ENCODE data around the gene PCDH15. TPM values are rescaled to one million over a fixed set of nuclear protein-coding genes. Genes with fewer than 3 reads are reported as not detected.

The PCDH15 gene
- total and polyA plus RNA-seq, 3 experiments from 2014 or later, result not detected

- no peaks in the 10 kb centered on the region for H3K4me1 Mint-ChIP-seq
- no peak overlapping the region for H3K27ac Mint-ChIP-seq
- no peaks in the 10 kb centered on the region for H3K4me1 ChIP-seq (ENCODE audit: insufficient read depth, low read length)
- H3K36me3 ChIP-seq (ENCODE audit: insufficient read depth, low read length), result no peaks in the 10 kb centered on the region
- DNase-seq, result no peak
- ChIA-PET POLR2A (no interaction called here), CTCF (no interaction called here)
- H3K4me3 Mint-ChIP-seq, result no peak overlapping the region
- no peaks in the 10 kb centered on the region for H3K36me3 Mint-ChIP-seq
- no peak overlapping the region for H3K27ac ChIP-seq (ENCODE audit: low read depth, low read length)
- H3K27me3 ChIP-seq (ENCODE audit: insufficient read depth, low read length, poor library complexity, severe bottlenecking), result no peaks in the 10 kb centered on the region
- no peaks in the 10 kb centered on the region for H3K27me3 Mint-ChIP-seq
- H3K9me3 ChIP-seq (ENCODE audit: low read length), result no peaks in the 10 kb centered on the region
- H3K9me3 Mint-ChIP-seq, result peaks cover 2 to 31% (median 6%) of the 10 kb centered on the region in 5 donors
- H3K4me3 ChIP-seq (ENCODE audit: low read length), result no peak overlapping the region
Observed at GRCh38 chr10:54745436-54745835, 55.6 kb downstream of the PCDH15 start.

- Histone ChIP-seq H3K4me3 (ENCODE audit: low read length) (no peak overlapping the region), H3K9me3 (ENCODE audit: low read length) (no peaks in the 10 kb centered on the region), H3K4me1 (ENCODE audit: insufficient read depth, low read length) (no peaks in the 10 kb centered on the region), H3K36me3 (ENCODE audit: insufficient read depth, low read length) (no peaks in the 10 kb centered on the region), H3K27ac (ENCODE audit: low read depth, low read length) (no peak overlapping the region), H3K27me3 (ENCODE audit: insufficient read depth, low read length, poor library complexity, severe bottlenecking) (no peaks in the 10 kb centered on the region)
- Mint-ChIP-seq H3K9me3 (peaks cover 6 to 45% (median 11%) of the 10 kb centered on the region in 5 donors), H3K27me3 (no peaks in the 10 kb centered on the region), H3K4me3 (no peak overlapping the region), H3K36me3 (no peaks in the 10 kb centered on the region), H3K27ac (no peak overlapping the region), H3K4me1 (no peaks in the 10 kb centered on the region)
- DNase-seq, result no peak
- CTCF ChIA-PET, result no interaction called here
- POLR2A ChIA-PET, result no interaction called here
Observed at GRCh38 chr10:54742416-54742815, 58.6 kb downstream of the PCDH15 start.

GRCh38 chr10:54728511-54728910 lies 72.5 kb downstream of the PCDH15 start:
- Mint-ChIP-seq H3K36me3 (no peaks in the 10 kb centered on the region), H3K27me3 (no peaks in the 10 kb centered on the region), H3K9me3 (peaks cover 14 to 33% (median 16%) of the 10 kb centered on the region in 5 donors), H3K27ac (no peak overlapping the region), H3K4me1 (no peaks in the 10 kb centered on the region), H3K4me3 (no peak overlapping the region)
- no peaks in the 10 kb centered on the region for H3K9me3 ChIP-seq (ENCODE audit: low read length)
- no peaks in the 10 kb centered on the region for H3K36me3 ChIP-seq (ENCODE audit: insufficient read depth, low read length)
- H3K27me3 ChIP-seq (ENCODE audit: insufficient read depth, low read length, poor library complexity, severe bottlenecking), result no peaks in the 10 kb centered on the region
- H3K4me3 ChIP-seq (ENCODE audit: low read length), result no peak overlapping the region
- H3K4me1 ChIP-seq (ENCODE audit: insufficient read depth, low read length), result no peaks in the 10 kb centered on the region
- no peak for DNase-seq
- no peak overlapping the region for H3K27ac ChIP-seq (ENCODE audit: low read depth, low read length)
- POLR2A ChIA-PET, result no interaction called here
- CTCF ChIA-PET, result no interaction called here

- Histone ChIP-seq H3K36me3 (ENCODE audit: insufficient read depth, low read length) (no peaks in the 10 kb centered on the region), H3K27me3 (ENCODE audit: insufficient read depth, low read length, poor library complexity, severe bottlenecking) (no peaks in the 10 kb centered on the region), H3K4me3 (ENCODE audit: low read length) (no peak overlapping the region), H3K9me3 (ENCODE audit: low read length) (no peaks in the 10 kb centered on the region), H3K4me1 (ENCODE audit: insufficient read depth, low read length) (no peaks in the 10 kb centered on the region), H3K27ac (ENCODE audit: low read depth, low read length) (no peak overlapping the region)
- Mint-ChIP-seq H3K4me1 (no peaks in the 10 kb centered on the region), H3K27ac (no peak overlapping the region), H3K4me3 (no peak overlapping the region), H3K36me3 (no peaks in the 10 kb centered on the region), H3K9me3 (peaks cover 19 to 40% (median 23%) of the 10 kb centered on the region in 5 donors), H3K27me3 (peaks cover 0 to 2% of the 10 kb centered on the region in 2 donors)
- ChIA-PET POLR2A (no interaction called here), CTCF (no interaction called here)
- DNase-seq, result no peak
Observed at GRCh38 chr10:54722075-54722474, 79.0 kb downstream of the PCDH15 start.

GRCh38 chr10:54710918-54711317 lies 90.1 kb downstream of the PCDH15 start:
- H3K36me3 ChIP-seq (ENCODE audit: insufficient read depth, low read length), result no peaks in the 10 kb centered on the region
- H3K4me3 Mint-ChIP-seq, result no peak overlapping the region
- H3K27ac ChIP-seq (ENCODE audit: low read depth, low read length), result no peak overlapping the region
- H3K27me3 ChIP-seq (ENCODE audit: insufficient read depth, low read length, poor library complexity, severe bottlenecking), result no peaks in the 10 kb centered on the region
- no peaks in the 10 kb centered on the region for H3K9me3 ChIP-seq (ENCODE audit: low read length)
- H3K4me1 Mint-ChIP-seq, result no peaks in the 10 kb centered on the region
- H3K9me3 Mint-ChIP-seq, result peaks cover under 1 to 28% (median 4%) of the 10 kb centered on the region in 5 donors
- H3K4me3 ChIP-seq (ENCODE audit: low read length), result no peak overlapping the region
- CTCF ChIA-PET, result no interaction called here
- H3K4me1 ChIP-seq (ENCODE audit: insufficient read depth, low read length), result no peaks in the 10 kb centered on the region
- H3K36me3 Mint-ChIP-seq, result no peaks in the 10 kb centered on the region
- H3K27me3 Mint-ChIP-seq, result no peaks in the 10 kb centered on the region
- POLR2A ChIA-PET, result no interaction called here
- no peak for DNase-seq
- no peak overlapping the region for H3K27ac Mint-ChIP-seq

GRCh38 chr10:54708591-54708990 lies 92.4 kb downstream of the PCDH15 start:
- Mint-ChIP-seq H3K4me1 (no peaks in the 10 kb centered on the region), H3K27ac (no peak overlapping the region), H3K36me3 (no peaks in the 10 kb centered on the region), H3K4me3 (no peak overlapping the region), H3K27me3 (no peaks in the 10 kb centered on the region), H3K9me3 (peaks cover 2 to 37% (median 5%) of the 10 kb centered on the region in 5 donors)
- no peaks in the 10 kb centered on the region for H3K27me3 ChIP-seq (ENCODE audit: insufficient read depth, low read length, poor library complexity, severe bottlenecking)
- DNase-seq, result no peak
- no peak overlapping the region for H3K27ac ChIP-seq (ENCODE audit: low read depth, low read length)
- H3K4me3 ChIP-seq (ENCODE audit: low read length), result no peak overlapping the region
- no peaks in the 10 kb centered on the region for H3K4me1 ChIP-seq (ENCODE audit: insufficient read depth, low read length)
- POLR2A ChIA-PET, result no interaction called here
- CTCF ChIA-PET, result no interaction called here
- H3K36me3 ChIP-seq (ENCODE audit: insufficient read depth, low read length), result no peaks in the 10 kb centered on the region
- H3K9me3 ChIP-seq (ENCODE audit: low read length), result no peaks in the 10 kb centered on the region

- Histone ChIP-seq H3K36me3 (ENCODE audit: insufficient read depth, low read length) (no peaks in the 10 kb centered on the region), H3K9me3 (ENCODE audit: low read length) (no peaks in the 10 kb centered on the region), H3K27ac (ENCODE audit: low read depth, low read length) (no peak overlapping the region), H3K4me1 (ENCODE audit: insufficient read depth, low read length) (no peaks in the 10 kb centered on the region), H3K27me3 (ENCODE audit: insufficient read depth, low read length, poor library complexity, severe bottlenecking) (no peaks in the 10 kb centered on the region), H3K4me3 (ENCODE audit: low read length) (no peak overlapping the region)
- H3K27ac Mint-ChIP-seq, result no peak overlapping the region
- peaks cover 2 to 38% (median 7%) of the 10 kb centered on the region in 5 donors for H3K9me3 Mint-ChIP-seq
- ChIA-PET CTCF (no interaction called here), POLR2A (no interaction called here)
- no peak overlapping the region for H3K4me3 Mint-ChIP-seq
- H3K36me3 Mint-ChIP-seq, result no peaks in the 10 kb centered on the region
- no peak for DNase-seq
- no peaks in the 10 kb centered on the region for H3K4me1 Mint-ChIP-seq
- no peaks in the 10 kb centered on the region for H3K27me3 Mint-ChIP-seq
Observed at GRCh38 chr10:54708021-54708420, 93.0 kb downstream of the PCDH15 start.

GRCh38 chr10:54702583-54703485 lies 98.2 kb downstream of the PCDH15 start:
- Histone ChIP-seq H3K9me3 (ENCODE audit: low read length) (no peaks in the 10 kb centered on the region), H3K36me3 (ENCODE audit: insufficient read depth, low read length) (no peaks in the 10 kb centered on the region), H3K27ac (ENCODE audit: low read depth, low read length) (no peak overlapping the region), H3K4me1 (ENCODE audit: insufficient read depth, low read length) (no peaks in the 10 kb centered on the region), H3K4me3 (ENCODE audit: low read length) (no peak overlapping the region), H3K27me3 (ENCODE audit: insufficient read depth, low read length, poor library complexity, severe bottlenecking) (no peaks in the 10 kb centered on the region)
- no peaks in the 10 kb centered on the region for H3K36me3 Mint-ChIP-seq
- H3K9me3 Mint-ChIP-seq, result peaks cover 5 to 48% (median 16%) of the 10 kb centered on the region in 5 donors
- H3K27ac Mint-ChIP-seq, result no peak overlapping the region
- no peak overlapping the region for H3K4me3 Mint-ChIP-seq
- POLR2A ChIA-PET, result no interaction called here
- DNase-seq, result no peak
- peaks cover 0 to 3% of the 10 kb centered on the region in 2 donors for H3K27me3 Mint-ChIP-seq
- H3K4me1 Mint-ChIP-seq, result no peaks in the 10 kb centered on the region
- CTCF ChIA-PET, result interaction anchor here (0.8 kb wide), 1 partner anchor 13 kb away, joined by 3 read pairs; no protein-coding TSS in a partner anchor

All from CD8-positive, alpha-beta memory T cell (primary cell).